HG03175 (cell line): ENCODE measurements around the gene KRTAP9-4.
"Not testable (repeated sequence)": the region's sequence is repeated elsewhere in the genome, so short reads cannot be mapped to it uniquely, and the experiment has no call there.

ENCODE experiments used
- ATAC-seq: cut with Tn5 transposase; IDR thresholded peaks from one replicate; pipeline ENCODE4 v1.9.1; 2021; ENCODE audit warnings: mild to moderate bottlenecking, moderate library complexity; ENCODE audit not compliant: unreplicated experiment

KRTAP9-4 gene

GRCh38 chr17:41249637-41250240 lies at the start of gene KRTAP9-4:
Gene KRTAP9-4, plus strand, starts transcription at chr17:41249687. Its CDS starts 34 bp downstream, at chr17:41249721.
- not testable (repeated sequence) for ATAC-seq

DNA sequence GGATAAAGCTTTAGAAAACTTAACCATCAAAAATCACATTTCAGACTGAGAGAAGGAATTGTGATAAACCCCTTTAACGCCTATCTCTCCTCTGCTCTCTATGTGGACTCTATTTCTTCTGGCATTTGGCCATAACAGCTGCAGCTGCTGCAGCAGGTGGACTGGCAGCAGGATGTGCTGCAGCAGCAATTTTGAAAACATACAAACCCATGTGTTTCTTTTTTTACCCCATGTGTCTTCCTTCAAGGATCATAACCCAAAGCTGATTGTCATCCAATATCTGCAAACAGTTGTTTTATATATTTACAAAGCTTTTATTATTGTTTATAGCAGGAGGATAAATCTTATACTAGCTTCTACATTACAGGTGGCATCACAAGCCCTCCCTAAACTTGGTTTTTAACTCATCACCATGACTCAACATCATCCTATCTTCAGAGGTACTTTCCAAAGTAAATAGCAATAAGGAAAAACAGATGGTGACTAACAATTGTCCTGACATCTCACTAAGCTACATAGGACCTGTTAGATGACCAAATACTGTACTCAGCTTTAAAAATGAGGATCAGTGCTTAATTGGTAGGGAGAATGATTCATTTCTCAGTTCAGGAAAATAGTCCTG lies 37.5 kb upstream of the KRTAP9-4 start:
- ATAC-seq, result no peak

GRCh38 chr17:41212524-41213169 lies 36.8 kb upstream of the KRTAP9-4 start:
- ATAC-seq, result no peak

DNA sequence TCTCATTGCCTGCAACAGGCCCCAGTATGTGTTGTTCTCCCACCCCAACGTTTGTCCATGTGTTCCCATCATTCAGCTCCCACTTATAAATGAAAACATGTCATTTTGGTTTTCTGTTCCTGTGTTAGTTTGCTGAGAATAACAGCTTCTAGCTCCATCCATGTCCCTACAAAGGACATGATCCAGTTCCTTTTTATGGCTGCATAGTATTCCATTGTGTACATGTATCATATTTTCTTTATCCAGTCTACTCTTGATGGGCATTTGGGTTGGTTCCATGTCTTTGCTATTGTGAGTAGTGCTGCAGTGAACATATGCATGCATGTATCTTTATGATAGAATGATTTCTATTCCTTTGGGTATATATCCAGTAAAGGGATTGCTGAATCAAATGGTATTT lies 33.8 kb upstream of the KRTAP9-4 start:
- no peak for ATAC-seq

- ATAC-seq, result no peak
Measured at GRCh38 chr17:41223821-41224220, 25.7 kb upstream of the KRTAP9-4 start.

DNA sequence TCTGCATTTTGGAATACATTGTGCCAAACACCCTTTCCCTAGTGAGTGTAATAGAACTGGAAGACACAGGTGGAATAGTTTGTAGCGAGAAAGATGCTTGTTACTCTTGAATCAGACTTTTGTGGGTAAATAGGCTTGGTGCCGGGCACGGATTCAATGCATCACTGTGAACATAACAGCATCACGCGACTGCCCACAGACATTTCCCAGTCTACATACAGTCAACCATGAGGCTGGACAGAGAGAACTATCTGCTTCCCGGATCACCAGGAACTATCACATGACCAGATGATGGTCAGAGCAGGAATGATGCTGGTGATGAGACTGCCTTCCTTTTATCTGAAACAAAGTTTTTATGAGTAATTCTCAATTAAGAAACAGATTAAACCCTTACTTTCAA lies 23.4 kb upstream of the KRTAP9-4 start:
- no peak for ATAC-seq

- not testable (repeated sequence) for ATAC-seq
Measured at GRCh38 chr17:41226598-41227095, 22.8 kb upstream of the KRTAP9-4 start, which contains the start of gene KRTAP9-2. Gene KRTAP9-2, plus strand, starts transcription at chr17:41226648. Its CDS starts 7 bp downstream, at chr17:41226655.

- no peak for ATAC-seq
Measured at GRCh38 chr17:41230094-41230493, 19.4 kb upstream of the KRTAP9-4 start.

- ATAC-seq, result no peak
Measured at GRCh38 chr17:41231731-41232130, 17.8 kb upstream of the KRTAP9-4 start.

- not testable (repeated sequence) for ATAC-seq
Measured at GRCh38 chr17:41232399-41233105, 16.9 kb upstream of the KRTAP9-4 start, which contains the start of gene KRTAP9-3. Gene KRTAP9-3, plus strand, starts transcription at chr17:41232449. Its CDS starts 53 bp downstream, at chr17:41232502.

GRCh38 chr17:41237116-41237515 lies 12.4 kb upstream of the KRTAP9-4 start:
- not testable (repeated sequence) for ATAC-seq

- not testable (repeated sequence) for ATAC-seq
Measured at GRCh38 chr17:41237949-41238437, 11.5 kb upstream of the KRTAP9-4 start, which contains the start of gene KRTAP9-8. Gene KRTAP9-8, plus strand, starts transcription at chr17:41237999. Its CDS starts 53 bp downstream, at chr17:41238052.

DNA sequence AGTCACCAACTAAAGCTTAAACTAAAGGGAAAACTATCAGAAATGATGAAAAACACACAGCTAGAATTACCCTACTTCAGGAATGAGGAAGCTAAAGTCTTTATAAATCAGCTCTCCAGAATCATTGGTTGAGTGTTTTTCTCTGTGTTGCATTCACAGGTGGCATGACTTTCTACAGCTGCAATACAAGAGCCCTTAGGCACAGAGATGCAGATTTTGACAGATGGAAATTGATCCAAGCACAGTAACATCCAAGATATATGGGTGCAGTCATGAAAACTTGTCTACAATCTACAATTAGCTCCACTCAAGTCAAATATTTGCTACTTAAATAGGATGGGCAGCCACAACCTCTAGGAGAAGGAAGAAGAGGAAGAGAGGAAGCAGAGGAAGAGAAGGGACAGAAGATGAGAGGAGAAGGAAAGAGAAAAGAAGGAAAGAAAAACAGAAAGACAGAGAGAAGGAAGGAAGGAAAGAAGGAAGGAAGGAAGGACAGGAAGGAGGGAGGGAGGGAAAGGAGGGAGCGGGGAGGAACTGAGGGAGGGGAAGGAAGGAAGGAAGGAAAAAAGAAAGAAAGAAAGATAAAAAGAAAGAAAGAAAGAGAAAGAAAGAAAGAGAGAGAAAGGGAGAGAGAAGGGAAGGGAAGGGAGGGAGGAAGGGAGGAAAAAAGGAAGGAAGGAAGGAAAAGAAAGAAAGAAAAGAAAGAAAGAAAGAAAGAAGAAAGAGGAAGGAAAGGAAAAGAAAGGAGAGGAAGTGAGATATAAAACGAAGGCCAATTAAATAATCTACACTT lies 2.3 kb upstream of the KRTAP9-4 start:
- ATAC-seq, result not testable (repeated sequence)

DNA sequence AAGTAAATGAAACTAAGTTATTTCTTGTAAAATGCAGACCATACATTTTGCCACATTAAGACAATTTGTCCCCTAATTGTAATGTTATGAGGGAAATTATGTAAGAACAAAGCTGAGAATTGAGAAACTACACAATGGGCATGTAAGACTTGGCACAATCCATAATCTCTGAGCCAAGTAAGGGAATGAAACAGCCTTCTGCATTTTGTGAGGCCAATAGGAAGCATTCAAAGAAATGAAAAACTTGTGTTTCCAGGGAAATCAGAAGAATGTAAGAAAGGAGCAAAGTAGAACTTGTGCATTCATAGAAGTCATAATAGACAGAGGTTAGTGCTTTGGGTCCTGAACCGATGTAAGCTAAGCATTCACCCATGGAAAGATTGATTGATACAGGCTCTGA lies 1.8 kb downstream of the KRTAP9-4 start:
- no peak for ATAC-seq

DNA sequence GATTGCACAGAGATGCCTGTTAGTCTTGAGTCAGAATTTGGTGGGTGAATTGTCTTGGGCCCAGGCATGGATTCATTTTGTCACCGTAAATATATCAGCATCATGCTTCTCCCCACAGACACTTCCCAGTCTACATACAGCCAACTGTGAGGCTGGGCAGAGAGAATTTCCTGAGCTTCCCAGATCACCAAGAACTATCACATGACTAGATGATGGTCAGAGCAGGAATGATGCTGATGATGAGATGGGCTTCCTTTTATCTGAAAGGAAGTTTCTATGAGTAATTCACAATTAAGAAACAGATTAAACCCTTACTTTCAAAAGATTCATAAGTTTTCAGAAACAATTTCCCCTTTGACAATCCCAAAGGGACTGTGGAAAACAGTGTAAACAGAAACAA lies 5.4 kb downstream of the KRTAP9-4 start:
- ATAC-seq, result no peak

GRCh38 chr17:41255381-41256290 lies 6.1 kb downstream of the KRTAP9-4 start, which contains the start of gene KRTAP9-9:
Gene KRTAP9-9, plus strand, starts transcription at chr17:41255384.
- ATAC-seq, result not testable (repeated sequence)

DNA sequence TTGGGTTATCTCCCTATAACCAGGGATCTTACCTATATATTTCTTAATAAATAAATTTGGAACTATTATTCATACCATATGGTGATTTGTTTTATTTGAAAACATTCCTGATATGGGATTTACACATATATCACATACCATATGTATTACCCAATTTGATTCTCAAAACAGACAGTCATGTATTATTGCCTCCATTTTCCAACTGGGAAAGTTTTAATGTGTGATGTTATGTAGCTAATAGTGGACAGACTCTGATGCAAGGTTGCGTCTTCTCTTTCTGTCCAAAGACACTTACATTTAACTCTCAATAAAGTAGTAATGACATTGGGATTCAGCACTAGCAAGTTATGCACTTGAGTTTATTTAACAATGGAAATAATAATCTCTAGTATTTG lies 6.8 kb downstream of the KRTAP9-4 start:
- ATAC-seq, result no peak

GRCh38 chr17:41258406-41258805 lies 8.9 kb downstream of the KRTAP9-4 start:
- ATAC-seq, result no peak

GRCh38 chr17:41263212-41263611 lies 13.7 kb downstream of the KRTAP9-4 start:
- ATAC-seq, result no peak
